K562 (cell line): Measurements from ENCODE around the gene GET3. TPM values are rescaled to one million over a fixed set of nuclear protein-coding genes. Genes with fewer than 3 reads are reported as not detected.

Experiments used
- ATF7 ChIP-seq: fragments of 450-650 bp; IDR thresholded peaks from 2 replicates; pipeline ENCODE4 v1.7.1; 2014; ENCODE audit warnings: mild to moderate bottlenecking, moderate library complexity
- CC2D1A ChIP-seq: fragments of 450-650 bp; IDR thresholded peaks from 2 replicates; pipeline ENCODE4 v1.6.1; 2017; ENCODE audit warnings: mild to moderate bottlenecking
- HDAC8 ChIP-seq: fragments of 450-650 bp; IDR thresholded peaks from 2 replicates; pipeline ENCODE4 v1.6.1; 2016; ENCODE audit warnings: mild to moderate bottlenecking, missing genetic modification characterization, moderate library complexity, missing compliant biosample characterization
- HEY1 ChIP-seq: fragments of 250-450 bp; sonication (Bioruptor Pico); IDR thresholded peaks from 2 replicates; pipeline ENCODE4 v1.5.0; 2020; ENCODE audit warnings: mild to moderate bottlenecking, moderate library complexity, borderline replicate concordance
- KLF16 ChIP-seq: IDR thresholded peaks from 2 replicates; pipeline ENCODE4 v1.6.1; 2016; ENCODE audit warnings: antibody characterized with exemption
- L3MBTL2 ChIP-seq: fragments of 450-650 bp; IDR thresholded peaks from 2 replicates; pipeline ENCODE4 v1.6.1; 2016; ENCODE audit warnings: mild to moderate bottlenecking, moderate library complexity
- NCOR1 ChIP-seq: fragments of 450-650 bp; IDR thresholded peaks from 2 replicates; pipeline ENCODE4 v1.6.1; 2016; ENCODE audit warnings: mild to moderate bottlenecking, moderate library complexity
- NFIX ChIP-seq: fragments of 250-450 bp; sonication (Bioruptor Pico); IDR thresholded peaks from 2 replicates; pipeline ENCODE4 v1.4.0; 2020; ENCODE audit warnings: low read depth, mild to moderate bottlenecking, moderate library complexity
- NUFIP1 ChIP-seq: fragments of 450-650 bp; IDR thresholded peaks from 2 replicates; pipeline ENCODE4 v1.6.1; 2018; ENCODE audit not compliant: partially characterized antibody
- PHB2 ChIP-seq: fragments of 450-650 bp; IDR thresholded peaks from 2 replicates; pipeline ENCODE4 v1.6.1; 2017; ENCODE audit warnings: low read depth
- PML ChIP-seq: IDR thresholded peaks from 2 replicates; pipeline ENCODE4 v1.6.1; 2012; ENCODE audit warnings: low read length, inconsistent platforms
- RCOR1 ChIP-seq, 2 experiments: IDR thresholded peaks; 2 replicates each; pipeline ENCODE4 v1.6.1; 2012; ENCODE audit warnings: low read depth in 2 of 2, low read length in 2 of 2, borderline replicate concordance in 1 of 2, improper control_type of control experiment in 1 of 2
- RHOXF2B ChIP-seq: fragments of 250-450 bp; sonication (Bioruptor Pico); conservative IDR thresholded peaks from 2 replicates; pipeline ENCODE4 v1.5.1; 2021
- SLC30A9 ChIP-seq: fragments of 250-450 bp; sonication (Bioruptor Pico); IDR thresholded peaks from 2 replicates; pipeline ENCODE4 v1.8.0; 2022; ENCODE audit warnings: mild to moderate bottlenecking, moderate library complexity
- SMARCA5 ChIP-seq: fragments of 450-650 bp; IDR thresholded peaks from 2 replicates; pipeline ENCODE4 v1.6.1; 2016
- SP2 ChIP-seq: IDR thresholded peaks from 2 replicates; pipeline ENCODE4 v1.6.1; 2011; ENCODE audit warnings: mild to moderate bottlenecking, low read depth, low read length, moderate library complexity; ENCODE audit not compliant: poor library complexity, severe bottlenecking; ENCODE audit errors: extremely low read depth
- SRF ChIP-seq, 2 experiments: fragments of 250-450, 450-650 bp in 1 of 2; sonication (Bioruptor Pico) in 1 of 2; sonication (generic) in 1 of 2; formaldehyde crosslinking; IDR thresholded peaks; 2 replicates each; pipeline versions ENCODE4 v1.5.0 to v1.5.1; 2020 to 2022; ENCODE audit warnings: mild to moderate bottlenecking in 1 of 2, missing genetic modification reagents in 1 of 2
- SRSF1 ChIP-seq: fragments of 200-400 bp; formaldehyde crosslinking; IDR thresholded peaks from 2 replicates; pipeline ENCODE4 v1.6.1; 2017; ENCODE audit warnings: mild to moderate bottlenecking, low read depth, low read length, moderate library complexity
- THRAP3 ChIP-seq: fragments of 450-650 bp; IDR thresholded peaks from 2 replicates; pipeline ENCODE4 v1.6.1; 2016; ENCODE audit warnings: mild to moderate bottlenecking, inconsistent platforms, borderline replicate concordance
- ZNF232 ChIP-seq: sonication (generic); formaldehyde crosslinking; IDR thresholded peaks from 2 replicates; pipeline ENCODE4 v1.8.0; 2022; ENCODE audit warnings: mild to moderate bottlenecking, missing genetic modification reagents
- ZNF766 ChIP-seq: fragments of 200-800 bp; sonication (Bioruptor generic); conservative IDR thresholded peaks from 2 replicates; pipeline ENCODE4 v1.6.1; 2016; ENCODE audit warnings: missing genetic modification characterization, missing compliant biosample characterization
- ZNF785 ChIP-seq: fragments of 250-450 bp; sonication (Bioruptor Pico); IDR thresholded peaks from 2 replicates; pipeline ENCODE4 v1.4.0; 2020; ENCODE audit warnings: mild to moderate bottlenecking
- polyA plus RNA-seq, 8 experiments: library from polyadenylated mRNA; depleted of rRNA in 4 of 8; stranded (reverse) in 5 of 8; unstranded in 3 of 8; fragments of >200 nt; fragmentation: Nextera tagmentation in 2 of 8; fragmentation: Illumina TruSeq in 1 of 8; extraction: Ambion mirVana in 2 of 8; extraction: Trizol in 1 of 8; gene quantifications; 2 replicates each; pipeline versions ENCODE4 v1.2.1 to v1.2.3, GENCODE V29; 2011 to 2014; ENCODE audit warnings: inconsistent platforms in 1 of 8, missing spikeins in 1 of 8
- total RNA-seq, 7 experiments: library from RNA; depleted of rRNA in 6 of 7; stranded (reverse); fragments of >200 nt in 6 of 7; fragmentation: Illumina TruSeq in 2 of 7; extraction: Trizol in 2 of 7; gene quantifications; 2 replicates each; pipeline versions ENCODE4 v1.2.1 to v1.2.3, GENCODE V29; 2011 to 2021; ENCODE audit warnings: low replicate concordance in 1 of 7
- TF ChIP-seq, protein P1 (sequence below): fragments of 250-450 bp; sonication (Bioruptor Pico); IDR thresholded peaks from 2 replicates; pipeline ENCODE4 v1.5.0; 2022; ENCODE audit warnings: mild to moderate bottlenecking
- TF ChIP-seq, protein P2 (sequence below): fragments of 200-400 bp; formaldehyde crosslinking; IDR thresholded peaks from 2 replicates; pipeline ENCODE4 v1.6.1; 2017; ENCODE audit warnings: mild to moderate bottlenecking, low read depth, low read length, moderate library complexity
- TF ChIP-seq, protein P3 (sequence below): fragments of 450-650 bp; formaldehyde crosslinking; IDR thresholded peaks from 2 replicates; pipeline ENCODE4 v1.4.0; 2022; ENCODE audit warnings: mild to moderate bottlenecking, moderate library complexity

Gene GET3
- total and polyA plus RNA-seq, 9 of the 15 experiments (the other 6 are each of a cell fraction or from before 2014, with no cell fraction given), result 8.3 to 83.5 (median 51.8) TPM

DNA sequence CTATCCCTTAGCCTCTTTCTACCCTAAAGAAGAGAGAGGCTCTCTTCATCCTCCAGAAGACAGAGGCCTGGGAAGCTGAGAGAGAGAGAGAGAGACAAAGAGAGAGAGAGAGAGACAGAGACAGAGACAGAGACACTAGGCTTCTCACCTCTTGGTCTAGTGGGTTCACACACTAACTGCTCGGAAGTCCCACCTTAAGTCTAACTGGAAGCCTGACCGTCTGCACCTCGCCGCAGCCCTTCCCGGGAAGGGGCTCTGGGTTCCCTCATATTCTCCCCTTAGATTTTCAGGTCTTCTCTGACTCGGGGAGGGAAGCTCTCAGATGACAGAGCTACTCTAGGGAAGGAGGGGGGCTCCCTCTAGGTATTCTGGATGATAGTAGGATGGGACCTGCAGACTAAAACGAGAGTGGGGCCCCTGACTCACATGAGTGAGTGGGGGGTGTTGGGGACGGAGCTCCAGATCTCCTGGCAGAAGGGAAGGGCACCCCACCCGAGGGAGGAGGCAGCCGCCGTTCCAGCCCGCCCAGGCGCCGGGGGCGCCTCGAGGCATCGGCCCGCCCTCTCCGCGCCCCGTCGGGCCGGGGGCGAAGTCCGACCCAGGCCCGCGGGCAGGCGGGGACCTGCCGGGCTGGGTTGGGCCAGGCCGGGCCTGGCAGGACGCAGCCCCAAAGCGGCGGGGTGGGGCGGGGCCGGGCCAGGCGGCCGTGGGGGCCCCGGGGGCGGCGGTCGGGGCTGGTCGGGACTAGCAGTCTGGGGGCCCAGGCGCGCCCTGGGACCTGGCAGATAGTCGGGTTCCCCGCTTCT lies 52.0 kb downstream of the GET3 start (continued):
- no peak for TF ChIP-seq PHB2
- no peak for TF ChIP-seq ZNF785 (CRISPR knock-in tag)
- TF ChIP-seq NFIX (CRISPR knock-in tag), result no peak
- 0 out of 4 replicates have a peak, but pooled peaks of 1 of the 2 experiments have one; percentile 23 for TF ChIP-seq SRF (CRISPR knock-in tag; IDR thresholded peaks at IDR 0.05)
- no peak for TF ChIP-seq HEY1 (CRISPR knock-in tag)
- TF ChIP-seq CC2D1A, result 0 out of 2 replicates have a peak, but pooled peaks have one; percentile 19
- TF ChIP-seq, protein P1, sequence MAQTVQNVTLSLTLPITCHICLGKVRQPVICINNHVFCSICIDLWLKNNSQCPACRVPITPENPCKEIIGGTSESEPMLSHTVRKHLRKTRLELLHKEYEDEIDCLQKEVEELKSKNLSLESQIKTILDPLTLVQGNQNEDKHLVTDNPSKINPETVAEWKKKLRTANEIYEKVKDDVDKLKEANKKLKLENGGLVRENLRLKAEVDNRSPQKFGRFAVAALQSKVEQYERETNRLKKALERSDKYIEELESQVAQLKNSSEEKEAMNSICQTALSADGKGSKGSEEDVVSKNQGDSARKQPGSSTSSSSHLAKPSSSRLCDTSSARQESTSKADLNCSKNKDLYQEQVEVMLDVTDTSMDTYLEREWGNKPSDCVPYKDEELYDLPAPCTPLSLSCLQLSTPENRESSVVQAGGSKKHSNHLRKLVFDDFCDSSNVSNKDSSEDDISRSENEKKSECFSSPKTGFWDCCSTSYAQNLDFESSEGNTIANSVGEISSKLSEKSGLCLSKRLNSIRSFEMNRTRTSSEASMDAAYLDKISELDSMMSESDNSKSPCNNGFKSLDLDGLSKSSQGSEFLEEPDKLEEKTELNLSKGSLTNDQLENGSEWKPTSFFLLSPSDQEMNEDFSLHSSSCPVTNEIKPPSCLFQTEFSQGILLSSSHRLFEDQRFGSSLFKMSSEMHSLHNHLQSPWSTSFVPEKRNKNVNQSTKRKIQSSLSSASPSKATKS, result no peak
- no peak for TF ChIP-seq L3MBTL2
- TF ChIP-seq SLC30A9 (CRISPR knock-in tag), result no peak
- TF ChIP-seq SRSF1, result no peak
- TF ChIP-seq THRAP3, result no peak
- no peak for TF ChIP-seq SP2
- TF ChIP-seq, protein P2, sequence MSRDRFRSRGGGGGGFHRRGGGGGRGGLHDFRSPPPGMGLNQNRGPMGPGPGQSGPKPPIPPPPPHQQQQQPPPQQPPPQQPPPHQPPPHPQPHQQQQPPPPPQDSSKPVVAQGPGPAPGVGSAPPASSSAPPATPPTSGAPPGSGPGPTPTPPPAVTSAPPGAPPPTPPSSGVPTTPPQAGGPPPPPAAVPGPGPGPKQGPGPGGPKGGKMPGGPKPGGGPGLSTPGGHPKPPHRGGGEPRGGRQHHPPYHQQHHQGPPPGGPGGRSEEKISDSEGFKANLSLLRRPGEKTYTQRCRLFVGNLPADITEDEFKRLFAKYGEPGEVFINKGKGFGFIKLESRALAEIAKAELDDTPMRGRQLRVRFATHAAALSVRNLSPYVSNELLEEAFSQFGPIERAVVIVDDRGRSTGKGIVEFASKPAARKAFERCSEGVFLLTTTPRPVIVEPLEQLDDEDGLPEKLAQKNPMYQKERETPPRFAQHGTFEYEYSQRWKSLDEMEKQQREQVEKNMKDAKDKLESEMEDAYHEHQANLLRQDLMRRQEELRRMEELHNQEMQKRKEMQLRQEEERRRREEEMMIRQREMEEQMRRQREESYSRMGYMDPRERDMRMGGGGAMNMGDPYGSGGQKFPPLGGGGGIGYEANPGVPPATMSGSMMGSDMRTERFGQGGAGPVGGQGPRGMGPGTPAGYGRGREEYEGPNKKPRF, result no peak
- no peak for TF ChIP-seq NCOR1
- TF ChIP-seq ATF7, result no peak
- TF ChIP-seq, protein P3, sequence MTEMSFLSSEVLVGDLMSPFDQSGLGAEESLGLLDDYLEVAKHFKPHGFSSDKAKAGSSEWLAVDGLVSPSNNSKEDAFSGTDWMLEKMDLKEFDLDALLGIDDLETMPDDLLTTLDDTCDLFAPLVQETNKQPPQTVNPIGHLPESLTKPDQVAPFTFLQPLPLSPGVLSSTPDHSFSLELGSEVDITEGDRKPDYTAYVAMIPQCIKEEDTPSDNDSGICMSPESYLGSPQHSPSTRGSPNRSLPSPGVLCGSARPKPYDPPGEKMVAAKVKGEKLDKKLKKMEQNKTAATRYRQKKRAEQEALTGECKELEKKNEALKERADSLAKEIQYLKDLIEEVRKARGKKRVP (CRISPR knock-in tag), result no peak
- peak; percentile 56; the same call in 1 of the 2 replicates for TF ChIP-seq ZNF766 (CRISPR knock-in tag)
- TF ChIP-seq ZNF232, result no peak
- no peak for TF ChIP-seq NUFIP1
- no peak for TF ChIP-seq PML
- TF ChIP-seq KLF16, result no peak
- peak in 1 of 2 experiments; percentile 58; a peak in 1 of 4 replicates for TF ChIP-seq RCOR1 (IDR thresholded peaks at IDR 0.05; ENCODE audit: borderline replicate concordance in 1 of 2, low read depth in 2 of 2, low read length in 2 of 2)
- TF ChIP-seq RHOXF2B (CRISPR knock-in tag), result no peak
- peak; percentile 39; the same call in 1 of the 2 replicates for TF ChIP-seq SMARCA5
- TF ChIP-seq HDAC8 (tag), result no peak
